Mucosa of descending colon (tissue), 3 donors: ENCODE measurements around the gene PGLYRP2. TPM values are rescaled to one million over a fixed set of nuclear protein-coding genes. Genes with fewer than 3 reads are reported as not detected.
"Not testable (repeated sequence)": the region's sequence is repeated elsewhere in the genome, so short reads cannot be mapped to it uniquely, and the experiment has no call there.

Experiments used
- ATAC-seq: fragments of 200-7000 bp; cut with Tn5 transposase; one replicate; pipeline ENCODE4 v1.9.1; 2020; ENCODE audit warnings: mild to moderate bottlenecking, moderate library complexity
- DNase-seq, 3 donors: peaks; one replicate each; pipeline ENCODE4 v3.0.0-alpha.2; 2020
- H3K36me3 ChIP-seq: fragments of 200-600 bp; one replicate; pipeline ENCODE4 v1.8.0; 2021; ENCODE audit warnings: low read depth, mild to moderate bottlenecking
- H3K4me1 ChIP-seq: fragments of 200-600 bp; one replicate; pipeline ENCODE4 v1.8.0; 2021; ENCODE audit warnings: low read depth, mild to moderate bottlenecking
- H3K4me3 ChIP-seq: fragments of 200-600 bp; one replicate; pipeline ENCODE4 v1.8.0; 2021; ENCODE audit warnings: mild to moderate bottlenecking
- H3K9me3 ChIP-seq: fragments of 200-600 bp; one replicate; pipeline ENCODE4 v1.8.0; 2021; ENCODE audit warnings: mild to moderate bottlenecking
- CTCF ChIP-seq: fragments of 200-600 bp; IDR thresholded peaks from one replicate; pipeline ENCODE4 v1.8.0; 2022; ENCODE audit warnings: antibody characterized with exemption, mild to moderate bottlenecking
- intact Hi-C, 2 donors: fragments of 100-400 bp; cut with DNase I in 1 of 2; cut with micrococcal nuclease in 1 of 2; formaldehyde crosslinking; loops; one replicate each; pipeline versions ENCODE4 v1.11.0 to v1.11.1; 2022; cut with DNase I, micrococcal nuclease
- total RNA-seq, 3 donors: library from RNA; stranded (reverse); fragmentation: NEBNext Ultra II Directional in 2 of 3; extraction: Animal tissue kit (Norgen Biotek cat#: 25700) in 2 of 3; gene quantifications; one replicate each; pipeline versions ENCODE4 v1.2.1 to v1.2.4, GENCODE V29; 2021 to 2023
- donor health status: DM: no; HTN: no; CAD: no; lungs with moderate emphysema.
- donor health status: DM: no; HTN: no; CAD: no.
- donor health status: DM: no; HTN: yes; CAD: no.

Gene PGLYRP2
- total RNA-seq, 3 donors from 2014 or later, result not detected

DNA sequence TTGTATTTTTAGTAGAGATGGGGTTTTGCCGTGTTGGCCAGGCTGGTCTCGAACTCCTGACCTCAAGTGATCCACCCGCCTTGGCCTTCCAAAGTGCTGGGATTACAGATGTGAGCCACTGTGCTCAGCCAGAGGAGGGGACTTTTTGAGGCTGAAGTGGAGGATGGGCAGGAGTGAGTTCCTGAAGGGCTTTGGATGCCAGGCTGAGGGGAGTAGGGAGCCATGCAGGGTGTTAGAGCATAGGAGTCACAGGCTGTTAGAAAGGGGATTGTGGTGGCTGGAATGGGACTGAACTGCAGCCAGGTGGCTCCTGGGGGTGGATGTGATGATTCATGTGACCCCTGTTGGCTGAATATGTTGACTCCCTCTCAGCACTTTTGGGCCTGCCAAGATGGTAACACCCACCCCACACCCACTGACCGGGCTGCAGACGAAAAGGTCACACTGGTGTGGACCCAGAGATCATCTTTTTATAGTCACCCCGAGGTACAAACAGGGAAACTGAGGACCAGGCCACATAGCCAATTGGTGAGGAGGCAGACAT is 40.2 kb upstream of the PGLYRP2 start:
- DNase-seq (no peak), ATAC-seq (no peak)
- Histone ChIP-seq H3K36me3 (no peaks in the 10 kb centered on the region), H3K9me3 (peaks cover 7% of the 10 kb centered on the region), H3K4me1 (no peaks in the 10 kb centered on the region), H3K4me3 (no peak overlapping the region)
- no peak for TF ChIP-seq CTCF
- intact Hi-C loops, result no loop called here

DNA sequence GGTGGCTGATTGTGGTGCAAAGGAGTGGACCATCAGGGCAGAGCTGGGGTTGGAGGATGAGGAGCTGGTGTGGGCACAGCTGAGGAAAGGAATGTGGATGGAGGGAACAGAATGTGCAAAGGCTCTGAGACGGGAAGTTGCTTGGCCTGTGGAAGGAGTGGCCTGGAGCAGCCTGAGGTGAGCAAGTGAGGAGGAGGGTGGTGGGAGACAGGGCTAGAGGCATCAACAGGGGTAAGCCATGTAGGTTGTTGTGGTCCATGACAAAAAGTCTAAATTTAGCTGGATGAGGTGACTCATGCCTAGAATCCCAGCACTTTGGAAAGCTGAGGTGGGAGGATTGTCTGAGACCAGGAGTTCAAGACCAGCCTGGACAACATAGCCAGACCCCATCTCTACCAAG is 38.5 kb upstream of the PGLYRP2 start:
- intact Hi-C loops, result no loop called here
- Histone ChIP-seq H3K4me3 (no peak overlapping the region), H3K9me3 (peaks cover 7% of the 10 kb centered on the region), H3K36me3 (no peaks in the 10 kb centered on the region), H3K4me1 (no peaks in the 10 kb centered on the region)
- TF ChIP-seq CTCF, result no peak
- ATAC-seq, result no peak
- no peak for DNase-seq

DNA sequence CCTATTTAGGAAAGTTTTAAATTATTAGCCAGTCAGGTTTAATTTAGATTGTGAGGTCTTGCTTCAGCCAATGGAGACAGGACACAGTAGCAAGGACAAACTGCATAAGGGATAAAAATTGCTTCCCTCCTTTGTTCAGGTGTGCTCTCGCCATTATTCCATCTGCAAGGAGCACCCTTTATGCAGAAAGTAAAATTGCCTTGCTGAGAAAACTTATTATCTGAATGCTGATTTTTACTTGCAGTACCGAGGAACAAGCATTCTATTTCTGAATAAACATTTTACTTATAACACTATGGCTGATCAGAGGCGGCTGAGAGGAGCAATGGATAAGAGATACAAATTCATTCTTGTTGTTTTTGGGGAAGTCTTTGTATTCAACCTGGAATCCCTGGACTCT is 37.1 kb upstream of the PGLYRP2 start:
- intact Hi-C loops, result no loop called here
- Histone ChIP-seq H3K9me3 (peaks cover 7% of the 10 kb centered on the region), H3K36me3 (no peaks in the 10 kb centered on the region), H3K4me3 (no peak overlapping the region), H3K4me1 (no peaks in the 10 kb centered on the region)
- DNase-seq (no peak), ATAC-seq (no peak)
- TF ChIP-seq CTCF, result no peak

DNA sequence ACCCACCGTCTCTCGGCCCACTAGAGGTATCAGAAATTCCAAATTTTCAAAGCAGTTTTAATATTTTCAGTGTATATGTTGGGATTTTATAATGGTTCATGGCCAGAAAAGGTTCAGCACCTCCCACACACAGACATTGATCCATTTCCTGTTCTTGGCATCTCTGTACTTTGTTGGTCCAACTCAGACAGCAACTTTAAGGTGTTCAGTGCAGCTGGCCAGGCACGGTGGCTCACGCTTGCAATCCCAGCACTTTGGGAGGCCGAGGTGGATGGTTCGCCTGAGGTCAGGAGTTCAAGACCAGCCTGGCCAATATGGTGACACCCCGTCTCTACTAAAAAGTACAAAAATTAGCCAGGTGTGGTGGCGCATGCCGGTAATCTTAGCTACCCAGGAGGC is 35.9 kb upstream of the PGLYRP2 start:
- H3K36me3 ChIP-seq, H3K4me3 ChIP-seq, H3K9me3 ChIP-seq, H3K4me1 ChIP-seq, ATAC-seq, intact Hi-C loops, DNase-seq: not testable (repeated sequence)

GRCh38 chr19:15511671-15512424 is 32.5 kb upstream of the PGLYRP2 start:
- no peak for ATAC-seq
- no peak for DNase-seq

More at GRCh38 chr19:15511671-15512424, 32.5 kb upstream of the PGLYRP2 start:
- Histone ChIP-seq H3K4me3 (no peak overlapping the region), H3K36me3 (no peaks in the 10 kb centered on the region), H3K4me1 (no peaks in the 10 kb centered on the region), H3K9me3 (peaks cover 3% of the 10 kb centered on the region)
- intact Hi-C loops, result no loop called here
- no peak for TF ChIP-seq CTCF
